Endodermal cell (in vitro differentiated cells): ENCODE data around the gene CACNG1. TPM values are rescaled to one million over a fixed set of nuclear protein-coding genes. Genes with fewer than 3 reads are reported as not detected.

ENCODE experiments used
- DNase-seq: peaks from one replicate; pipeline ENCODE4 v3.0.0-alpha.2; 2017
- H3K27ac ChIP-seq: 2 replicates; pipeline ENCODE4 v1.5.1; 2013; ENCODE audit warnings: mild to moderate bottlenecking, low read depth, low read length, moderate library complexity
- H3K27me3 ChIP-seq: 2 replicates; pipeline ENCODE4 v1.6.1; 2013; ENCODE audit warnings: mild to moderate bottlenecking, low read length, moderate library complexity; ENCODE audit not compliant: insufficient read depth, control insufficient read depth, poor library complexity, severe bottlenecking
- H3K36me3 ChIP-seq: 2 replicates; pipeline ENCODE4 v1.7.0; 2013; ENCODE audit warnings: mild to moderate bottlenecking, low read length, moderate library complexity; ENCODE audit not compliant: control insufficient read depth, insufficient read depth
- H3K4me1 ChIP-seq: one replicate; pipeline ENCODE4 v1.7.0; 2013; ENCODE audit warnings: low read length; ENCODE audit not compliant: control insufficient read depth, insufficient read depth
- H3K4me3 ChIP-seq: 2 replicates; pipeline ENCODE4 v1.5.1; 2013; ENCODE audit warnings: mild to moderate bottlenecking, low read length, moderate library complexity
- H3K9ac ChIP-seq: 2 replicates; pipeline ENCODE4 v1.6.1; 2013; ENCODE audit warnings: mild to moderate bottlenecking, low read length, moderate library complexity; ENCODE audit not compliant: poor library complexity, severe bottlenecking; ENCODE audit errors: extremely low read depth
- H3K9me3 ChIP-seq: 2 replicates; pipeline ENCODE4 v1.6.1; 2013; ENCODE audit warnings: mild to moderate bottlenecking, low read length, moderate library complexity; ENCODE audit not compliant: control insufficient read depth
- H3K27ac Mint-ChIP-seq: 2 replicates; pipeline ENCODE4 v1.8.0; 2020; ENCODE audit warnings: mixed read lengths
- H3K27me3 Mint-ChIP-seq: 2 replicates; pipeline ENCODE4 v1.8.0; 2021; ENCODE audit warnings: mild to moderate bottlenecking, mixed read lengths; ENCODE audit not compliant: insufficient read depth
- H3K36me3 Mint-ChIP-seq: 2 replicates; pipeline ENCODE4 v1.8.0; 2020; ENCODE audit warnings: low read depth, mixed read lengths
- H3K4me1 Mint-ChIP-seq: 2 replicates; pipeline ENCODE4 v1.8.0; 2020; ENCODE audit warnings: mixed read lengths
- H3K4me3 Mint-ChIP-seq: 2 replicates; pipeline ENCODE4 v1.8.0; 2020; ENCODE audit warnings: mild to moderate bottlenecking, moderate library complexity, mixed read lengths
- H3K9me3 Mint-ChIP-seq: 2 replicates; pipeline ENCODE4 v1.8.0; 2020; ENCODE audit warnings: mild to moderate bottlenecking, mixed read lengths
- WGBS, 2 experiments: methylation state at CpG; one replicate each; pipeline versions ENCODE4 v1.1.5 to v1.1.7; 2013; ENCODE audit warnings: missing lambda C conversion rate in 2 of 2, mixed read lengths in 1 of 2; ENCODE audit not compliant: insufficient coverage in 1 of 2, insufficient read length in 1 of 2; 5-methylcytosine and 5-hydroxymethylcytosine counted together
- total RNA-seq, 2 donors: library from RNA; stranded (reverse); fragmentation: NEBNext Ultra II Directional in 1 of 2; extraction: Animal tissue kit (Norgen Biotek cat#: 25700) in 1 of 2; gene quantifications; 2 replicates in 1 of 2; 3 replicates in 1 of 2; pipeline ENCODE4 v1.2.1, GENCODE V29; 2021
- TF ChIP-seq, protein P1 (sequence below): fragments of 200-600 bp; sonication (generic); conservative IDR thresholded peaks from 2 replicates; pipeline ENCODE4 v1.5.0; 2021; ENCODE audit warnings: antibody characterized with exemption, mild to moderate bottlenecking

CACNG1 gene
- total RNA-seq, 2 donors from 2014 or later = not detected

DNA sequence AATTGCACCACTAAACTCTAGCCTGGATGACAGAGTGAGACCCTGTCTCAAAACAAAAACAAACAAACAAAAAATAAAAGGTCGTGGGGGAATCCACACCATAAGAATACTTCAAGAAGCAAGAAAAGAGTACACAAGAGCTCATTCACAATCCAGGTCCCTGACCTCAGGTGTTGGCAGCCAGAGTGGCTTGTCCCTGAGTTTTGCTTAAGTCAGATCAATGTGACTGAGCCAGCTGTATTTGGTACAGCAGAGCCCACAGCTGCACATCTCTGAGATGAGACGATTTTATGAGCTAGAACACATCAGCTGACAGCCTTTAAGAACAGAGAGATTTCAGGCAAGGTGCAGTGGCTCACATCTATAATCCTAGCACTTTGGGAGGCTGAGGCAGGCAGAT, 22.4 kb downstream of the CACNG1 start:
- no peaks in the 10 kb centered on the region for H3K27me3 ChIP-seq
- Mint-ChIP-seq H3K27me3 (no peaks in the 10 kb centered on the region), H3K4me3 (no peak overlapping the region), H3K4me1 (peaks cover 30% of the 10 kb centered on the region), H3K9me3 (no peaks in the 10 kb centered on the region), H3K27ac (no peak overlapping the region), H3K36me3 (peaks cover 7% of the 10 kb centered on the region)
- H3K4me1 ChIP-seq = peaks cover 15% of the 10 kb centered on the region
- WGBS, 2 experiments = 83 to 84% methylated on average over 1 to 2 of the region's 2 CpGs
- peaks cover 5% of the 10 kb centered on the region for H3K36me3 ChIP-seq
- no peak overlapping the region for H3K9ac ChIP-seq
- H3K4me3 ChIP-seq = no peak overlapping the region
- no peak overlapping the region for H3K27ac ChIP-seq
- H3K9me3 ChIP-seq = no peaks in the 10 kb centered on the region
- DNase-seq = no peak
- TF ChIP-seq, protein P1, sequence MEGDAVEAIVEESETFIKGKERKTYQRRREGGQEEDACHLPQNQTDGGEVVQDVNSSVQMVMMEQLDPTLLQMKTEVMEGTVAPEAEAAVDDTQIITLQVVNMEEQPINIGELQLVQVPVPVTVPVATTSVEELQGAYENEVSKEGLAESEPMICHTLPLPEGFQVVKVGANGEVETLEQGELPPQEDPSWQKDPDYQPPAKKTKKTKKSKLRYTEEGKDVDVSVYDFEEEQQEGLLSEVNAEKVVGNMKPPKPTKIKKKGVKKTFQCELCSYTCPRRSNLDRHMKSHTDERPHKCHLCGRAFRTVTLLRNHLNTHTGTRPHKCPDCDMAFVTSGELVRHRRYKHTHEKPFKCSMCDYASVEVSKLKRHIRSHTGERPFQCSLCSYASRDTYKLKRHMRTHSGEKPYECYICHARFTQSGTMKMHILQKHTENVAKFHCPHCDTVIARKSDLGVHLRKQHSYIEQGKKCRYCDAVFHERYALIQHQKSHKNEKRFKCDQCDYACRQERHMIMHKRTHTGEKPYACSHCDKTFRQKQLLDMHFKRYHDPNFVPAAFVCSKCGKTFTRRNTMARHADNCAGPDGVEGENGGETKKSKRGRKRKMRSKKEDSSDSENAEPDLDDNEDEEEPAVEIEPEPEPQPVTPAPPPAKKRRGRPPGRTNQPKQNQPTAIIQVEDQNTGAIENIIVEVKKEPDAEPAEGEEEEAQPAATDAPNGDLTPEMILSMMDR = no peak

DNA sequence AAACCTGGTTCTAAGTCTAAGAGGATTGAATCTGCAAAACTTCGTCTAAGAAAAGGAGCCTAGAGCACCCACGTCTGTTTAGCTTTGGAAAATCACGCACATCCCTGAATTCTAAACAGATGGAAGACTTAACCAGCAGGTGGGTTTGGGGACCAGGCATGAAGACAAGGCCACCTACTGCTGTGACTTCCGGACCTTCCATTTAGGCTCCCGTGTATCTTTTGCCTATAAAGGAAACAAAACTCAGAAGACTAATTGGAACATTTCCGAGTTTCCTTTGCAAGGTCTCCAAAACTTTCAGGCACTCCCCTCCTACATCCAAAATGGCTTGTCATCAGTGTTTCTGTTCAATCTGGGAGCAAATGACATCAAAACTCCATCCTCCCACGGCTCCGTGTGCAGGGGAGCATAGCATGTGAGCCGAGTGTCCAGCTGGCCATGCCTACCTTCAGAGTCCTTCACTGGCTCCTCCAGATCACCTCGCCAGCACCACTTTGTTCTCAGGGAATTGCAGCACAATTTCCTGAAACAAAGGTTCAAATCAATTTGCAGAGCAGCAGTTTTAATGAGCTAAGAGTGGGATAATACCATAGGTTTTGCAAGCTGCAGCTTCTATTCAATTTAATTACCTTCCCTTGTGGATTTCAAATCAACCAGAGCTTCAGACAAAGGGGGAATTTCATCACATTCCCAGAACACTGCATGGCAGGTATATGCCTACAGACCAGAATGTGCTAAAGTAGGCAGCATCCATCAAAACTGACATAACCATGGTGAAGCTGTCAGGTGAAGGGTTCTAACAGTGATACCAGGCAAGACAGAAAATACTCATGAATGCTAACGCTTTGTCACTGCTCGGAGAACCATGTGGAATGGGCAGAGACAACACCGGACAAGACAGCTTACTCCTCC, 23.5 kb downstream of the CACNG1 start:
- Histone ChIP-seq H3K27me3 (no peaks in the 10 kb centered on the region), H3K27ac (no peak overlapping the region), H3K9me3 (no peaks in the 10 kb centered on the region), H3K9ac (no peak overlapping the region), H3K36me3 (peaks cover 11% of the 10 kb centered on the region), H3K4me3 (no peak overlapping the region), H3K4me1 (peaks cover 15% of the 10 kb centered on the region)
- WGBS, 2 experiments = 82 to 90% methylated on average over 10 to 13 of the region's 13 CpGs
- Mint-ChIP-seq H3K9me3 (no peaks in the 10 kb centered on the region), H3K4me1 (peaks cover 30% of the 10 kb centered on the region), H3K27me3 (no peaks in the 10 kb centered on the region), H3K36me3 (peaks cover 11% of the 10 kb centered on the region), H3K4me3 (no peak overlapping the region), H3K27ac (no peak overlapping the region)
- TF ChIP-seq, protein P1 = no peak
- DNase-seq = no peak

DNA sequence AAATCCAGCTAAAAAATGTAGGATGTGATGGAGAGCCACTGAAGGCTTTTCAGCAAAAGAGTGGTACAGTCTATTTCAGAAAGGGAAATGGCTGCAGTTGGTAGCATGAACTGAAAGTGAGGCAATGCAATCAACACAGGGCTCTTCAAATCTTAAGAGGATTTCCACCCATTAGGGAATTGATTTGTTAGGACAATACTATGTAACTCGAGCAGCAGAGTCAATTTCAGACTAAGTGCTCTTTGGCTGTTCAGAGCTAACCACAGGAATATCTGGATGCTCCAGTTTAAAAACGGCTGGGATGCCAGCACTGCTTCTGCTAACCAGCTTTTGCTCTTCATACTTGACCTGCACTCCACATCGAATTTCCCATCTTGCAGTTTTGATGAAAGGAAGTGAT, 24.6 kb downstream of the CACNG1 start:
- Mint-ChIP-seq H3K4me1 (peaks cover 33% of the 10 kb centered on the region), H3K9me3 (no peaks in the 10 kb centered on the region)
- no peak for DNase-seq

More for the DNA sequence above, 24.6 kb downstream of the CACNG1 start:
- H3K4me1 ChIP-seq = peaks cover 15% of the 10 kb centered on the region
- no peaks in the 10 kb centered on the region for H3K9me3 ChIP-seq
- no peaks in the 10 kb centered on the region for H3K27me3 ChIP-seq
- H3K36me3 Mint-ChIP-seq = peaks cover 12% of the 10 kb centered on the region
- H3K27me3 Mint-ChIP-seq = no peaks in the 10 kb centered on the region
- no peak overlapping the region for H3K27ac ChIP-seq
- no peak overlapping the region for H3K9ac ChIP-seq
- H3K27ac Mint-ChIP-seq = no peak overlapping the region
- H3K36me3 ChIP-seq = peaks cover 20% of the 10 kb centered on the region
- 85 to 88% methylated on average over 2 to 3 of the region's 3 CpGs for WGBS, 2 experiments
- TF ChIP-seq, protein P1 = no peak
- H3K4me3 Mint-ChIP-seq = no peak overlapping the region
- H3K4me3 ChIP-seq = no peak overlapping the region
